ENCODE data around the gene SHMT1.

The SHMT1 gene

GRCh38 chr17:18382441-18383078 lies 19.2 kb upstream of the SHMT1 start:
- no peaks in the 10 kb centered on the region for H3K79me2 ChIP-seq (ENCODE audit: insufficient read depth, low read length)
- no peaks in the 10 kb centered on the region for H3K36me3 ChIP-seq (ENCODE audit: insufficient read depth, low read length)
- H4K20me1 ChIP-seq (ENCODE audit: insufficient read depth, low read length): no peaks in the 10 kb centered on the region
- H3K27ac ChIP-seq (ENCODE audit: low read length): no peak overlapping the region
- H3K4me3 ChIP-seq (ENCODE audit: low read depth in 1 of 2, low read length in 2 of 2): no peak overlapping the region
- H3K4me2 ChIP-seq (ENCODE audit: insufficient read depth, low read length): no peak overlapping the region
- H3K9me3 ChIP-seq (ENCODE audit: insufficient read depth, low read length, severe bottlenecking): no peaks in the 10 kb centered on the region
- no peak; the same call in 1 of the 3 replicates for ATAC-seq (ENCODE audit: insufficient read depth, low read depth)
- H3K27me3 ChIP-seq (ENCODE audit: insufficient read depth, low read length, poor library complexity): no peaks in the 10 kb centered on the region
- H3K9ac ChIP-seq (ENCODE audit: low read depth, low read length): no peak overlapping the region
- no peak overlapping the region for H2AFZ ChIP-seq (ENCODE audit: low read depth, low read length)
- no peak for DNase-seq
- no peaks in the 10 kb centered on the region for H3K4me1 ChIP-seq (ENCODE audit: insufficient read depth, low read length)
- no peak for TF ChIP-seq EZH2 (IDR thresholded peaks at IDR 0.05; ENCODE audit: borderline replicate concordance, low read depth, low read length, severe bottlenecking)

- Histone ChIP-seq H3K9me3 (ENCODE audit: insufficient read depth, low read length, severe bottlenecking) (no peaks in the 10 kb centered on the region), H3K9ac (ENCODE audit: low read depth, low read length) (no peak overlapping the region), H3K27ac (ENCODE audit: low read length) (no peak overlapping the region), H3K36me3 (ENCODE audit: insufficient read depth, low read length) (no peaks in the 10 kb centered on the region), H3K79me2 (ENCODE audit: insufficient read depth, low read length) (no peaks in the 10 kb centered on the region), H3K4me2 (ENCODE audit: insufficient read depth, low read length) (no peak overlapping the region), H4K20me1 (ENCODE audit: insufficient read depth, low read length) (no peaks in the 10 kb centered on the region), H3K4me1 (ENCODE audit: insufficient read depth, low read length) (no peaks in the 10 kb centered on the region), H3K27me3 (ENCODE audit: insufficient read depth, low read length, poor library complexity) (no peaks in the 10 kb centered on the region), H2AFZ (ENCODE audit: low read depth, low read length) (no peak overlapping the region), H3K4me3 (ENCODE audit: low read depth in 1 of 2, low read length in 2 of 2) (no peak overlapping the region)
- DNase-seq (no peak), ATAC-seq (ENCODE audit: insufficient read depth, low read depth) (no peak)
- no peak for TF ChIP-seq EZH2 (IDR thresholded peaks at IDR 0.05; ENCODE audit: borderline replicate concordance, low read depth, low read length, severe bottlenecking)
- TF ChIP-seq CTCF (IDR thresholded peaks at IDR 0.05; ENCODE audit: borderline replicate concordance, extremely low read depth, low read length, poor library complexity, severe bottlenecking): no peak
These were observed 18.5 kb upstream of the SHMT1 start for GRCh38 chr17:18381953-18382245.

GRCh38 chr17:18381158-18381952 lies 18.0 kb upstream of the SHMT1 start:
- ATAC-seq (ENCODE audit: insufficient read depth, low read depth): no peak
- Histone ChIP-seq H3K27me3 (ENCODE audit: insufficient read depth, low read length, poor library complexity) (no peaks in the 10 kb centered on the region), H3K9me3 (ENCODE audit: insufficient read depth, low read length, severe bottlenecking) (no peaks in the 10 kb centered on the region), H3K4me2 (ENCODE audit: insufficient read depth, low read length) (no peak overlapping the region), H3K4me3 (ENCODE audit: low read depth in 1 of 2, low read length in 2 of 2) (no peak overlapping the region), H2AFZ (ENCODE audit: low read depth, low read length) (no peak overlapping the region), H3K9ac (ENCODE audit: low read depth, low read length) (no peak overlapping the region), H3K36me3 (ENCODE audit: insufficient read depth, low read length) (no peaks in the 10 kb centered on the region), H4K20me1 (ENCODE audit: insufficient read depth, low read length) (no peaks in the 10 kb centered on the region), H3K79me2 (ENCODE audit: insufficient read depth, low read length) (no peaks in the 10 kb centered on the region), H3K4me1 (ENCODE audit: insufficient read depth, low read length) (no peaks in the 10 kb centered on the region), H3K27ac (ENCODE audit: low read length) (no peak overlapping the region)
- DNase-seq: no peak
- TF ChIP-seq EZH2 (IDR thresholded peaks at IDR 0.05; ENCODE audit: borderline replicate concordance, low read depth, low read length, severe bottlenecking) (no peak), CTCF (IDR thresholded peaks at IDR 0.05; ENCODE audit: borderline replicate concordance, extremely low read depth, low read length, poor library complexity, severe bottlenecking) (no peak)

GRCh38 chr17:18380471-18381157 lies 17.3 kb upstream of the SHMT1 start:
- Histone ChIP-seq H3K27me3 (ENCODE audit: insufficient read depth, low read length, poor library complexity) (no peaks in the 10 kb centered on the region), H3K4me2 (ENCODE audit: insufficient read depth, low read length) (no peak overlapping the region), H3K27ac (ENCODE audit: low read length) (no peak overlapping the region), H3K79me2 (ENCODE audit: insufficient read depth, low read length) (no peaks in the 10 kb centered on the region), H3K4me1 (ENCODE audit: insufficient read depth, low read length) (no peaks in the 10 kb centered on the region), H3K36me3 (ENCODE audit: insufficient read depth, low read length) (no peaks in the 10 kb centered on the region), H3K4me3 (ENCODE audit: low read depth in 1 of 2, low read length in 2 of 2) (no peak overlapping the region), H2AFZ (ENCODE audit: low read depth, low read length) (no peak overlapping the region), H3K9ac (ENCODE audit: low read depth, low read length) (no peak overlapping the region), H3K9me3 (ENCODE audit: insufficient read depth, low read length, severe bottlenecking) (no peaks in the 10 kb centered on the region), H4K20me1 (ENCODE audit: insufficient read depth, low read length) (no peaks in the 10 kb centered on the region)
- DNase-seq (no peak), ATAC-seq (ENCODE audit: insufficient read depth, low read depth) (no peak)
- TF ChIP-seq EZH2 (IDR thresholded peaks at IDR 0.05; ENCODE audit: borderline replicate concordance, low read depth, low read length, severe bottlenecking) (no peak), CTCF (IDR thresholded peaks at IDR 0.05; ENCODE audit: borderline replicate concordance, extremely low read depth, low read length, poor library complexity, severe bottlenecking) (no peak)
